NCI-H748 (cell line): ENCODE measurements around the gene PRKD1.

ENCODE experiments used
- DNase-seq: peaks from one replicate; lab custom pipeline; 2025; ENCODE audit not compliant: unreplicated experiment; lab: John Stamatoyannopoulos, UW

PRKD1 gene

DNA sequence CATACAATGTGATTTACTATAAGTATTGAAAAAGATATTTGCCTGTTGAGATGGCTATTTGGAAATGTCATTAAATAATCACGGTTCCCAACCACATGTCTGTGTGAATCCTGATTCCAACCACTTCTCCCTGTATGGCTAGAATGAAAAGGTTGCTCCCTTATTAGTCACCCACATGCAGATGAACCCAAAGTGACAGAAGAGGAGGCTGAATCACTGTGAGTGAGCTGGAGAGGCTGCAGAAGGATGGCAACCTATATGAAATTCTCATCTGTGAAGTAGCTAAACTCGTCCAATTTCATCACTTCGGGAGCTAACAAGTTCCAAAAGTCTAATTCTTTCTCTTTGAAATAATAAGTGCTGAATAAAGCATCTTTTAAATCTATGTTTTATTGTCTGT lies 300.5 kb downstream of the PRKD1 start:
- DNase-seq, result no peak

DNA sequence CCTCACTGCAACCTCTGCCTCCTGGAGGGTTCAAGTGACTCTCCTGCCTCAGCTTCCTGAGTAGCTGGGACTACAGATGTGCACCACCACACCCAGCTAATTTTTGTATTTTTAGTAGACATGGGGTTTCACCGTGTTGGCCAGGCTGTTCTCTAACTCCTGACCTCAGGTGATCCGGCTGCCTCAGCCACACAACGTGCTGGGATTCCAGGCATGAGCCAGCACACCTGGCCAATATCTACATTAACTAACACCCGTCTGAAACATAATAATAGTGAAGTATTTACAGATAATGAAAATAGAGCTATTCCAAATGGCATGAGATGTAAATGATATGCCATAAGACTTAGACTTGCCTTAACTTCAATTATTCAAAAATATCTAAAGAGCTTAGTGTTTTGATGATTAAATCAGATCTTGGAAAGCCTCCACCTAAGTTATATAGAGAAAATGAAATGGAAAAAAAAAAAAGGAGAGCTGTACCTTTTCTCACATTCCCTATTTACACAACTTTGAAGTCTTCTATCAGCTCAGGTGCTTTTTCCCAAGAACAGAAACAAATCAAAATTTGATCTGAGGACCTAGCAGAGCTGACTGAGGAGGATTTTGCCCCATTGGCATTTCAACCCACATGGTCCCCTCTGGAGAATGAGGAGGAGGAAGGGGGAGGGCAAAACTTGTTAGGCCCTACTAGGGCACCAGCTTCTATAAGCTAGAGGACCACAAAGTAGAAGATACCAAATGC lies 309.2 kb downstream of the PRKD1 start:
- DNase-seq, result no peak

DNA sequence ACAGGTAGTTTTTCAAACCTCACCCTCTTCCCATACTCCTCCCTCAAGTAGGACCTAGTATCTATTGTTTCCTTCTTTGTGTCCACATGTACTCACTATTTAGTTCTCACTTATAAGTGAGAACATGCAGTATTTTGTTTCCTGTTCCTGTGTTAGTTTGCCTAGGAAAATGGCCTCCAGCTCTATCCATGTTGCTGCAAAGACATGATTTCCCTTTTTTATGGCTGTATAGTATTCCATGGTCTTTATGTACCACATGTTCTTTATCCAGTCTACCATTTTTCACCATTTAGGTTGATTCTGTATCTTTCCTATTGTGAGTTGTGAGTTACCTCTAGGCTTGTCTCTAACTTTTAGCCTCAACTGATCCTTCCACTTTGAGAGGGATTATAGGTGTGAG lies 310.7 kb downstream of the PRKD1 start:
- no peak for DNase-seq

DNA sequence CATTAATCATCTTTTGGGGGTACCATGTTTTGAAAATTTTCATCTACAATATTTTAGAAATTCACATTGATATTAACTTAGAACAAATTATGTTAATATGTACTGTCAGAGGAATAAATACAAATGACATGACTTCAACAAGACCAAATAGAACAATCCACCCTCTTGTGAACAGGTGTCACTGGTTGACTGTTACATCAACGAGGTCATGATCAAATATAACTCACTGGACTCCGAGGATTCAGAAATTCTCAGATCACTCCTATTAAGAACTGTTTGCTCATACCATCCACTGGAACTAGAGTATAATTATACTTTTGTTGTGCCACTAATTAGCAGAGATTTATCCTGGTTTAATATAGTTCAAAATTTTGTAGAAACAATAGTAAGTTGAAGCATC lies 318.8 kb downstream of the PRKD1 start:
- no peak for DNase-seq

DNA sequence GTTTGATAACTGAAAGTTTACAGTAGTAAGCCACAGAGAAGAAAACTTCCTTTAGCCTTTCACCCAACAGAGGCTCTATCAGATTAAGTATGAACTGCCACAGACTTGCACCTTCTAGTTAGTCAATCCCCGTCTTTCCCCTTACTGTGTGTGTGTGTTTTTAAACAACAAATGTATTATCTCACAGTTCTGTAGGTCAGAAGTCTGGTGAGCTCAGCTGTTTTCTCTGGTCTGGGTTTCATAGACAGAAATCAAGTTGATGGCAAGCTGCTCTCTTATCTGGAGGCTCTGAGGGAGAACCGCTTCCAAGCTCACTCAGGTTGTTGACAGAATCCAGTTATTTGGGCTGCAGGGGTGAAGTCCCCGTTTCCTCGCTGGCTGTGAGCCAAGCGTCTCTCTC lies 320.5 kb downstream of the PRKD1 start:
- no peak for DNase-seq

DNA sequence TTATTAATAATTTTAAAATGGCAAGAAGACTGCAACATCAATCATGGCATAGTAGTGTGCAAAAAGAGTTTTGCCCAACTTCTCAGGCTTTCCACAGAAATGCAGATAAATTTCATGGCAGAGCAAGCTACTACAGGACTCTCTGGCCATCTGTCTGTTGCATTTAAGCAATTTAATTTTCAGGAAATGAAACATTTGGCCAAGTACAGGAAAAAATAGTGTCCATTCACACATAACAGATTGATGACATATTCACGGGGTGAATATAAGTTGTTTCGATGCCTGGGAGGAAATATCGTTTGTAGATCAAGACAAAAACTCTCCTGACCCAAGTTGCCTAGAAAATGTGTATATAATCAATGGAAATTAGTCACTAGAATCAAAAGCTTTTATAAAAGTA lies 324.0 kb downstream of the PRKD1 start:
- no peak for DNase-seq

DNA sequence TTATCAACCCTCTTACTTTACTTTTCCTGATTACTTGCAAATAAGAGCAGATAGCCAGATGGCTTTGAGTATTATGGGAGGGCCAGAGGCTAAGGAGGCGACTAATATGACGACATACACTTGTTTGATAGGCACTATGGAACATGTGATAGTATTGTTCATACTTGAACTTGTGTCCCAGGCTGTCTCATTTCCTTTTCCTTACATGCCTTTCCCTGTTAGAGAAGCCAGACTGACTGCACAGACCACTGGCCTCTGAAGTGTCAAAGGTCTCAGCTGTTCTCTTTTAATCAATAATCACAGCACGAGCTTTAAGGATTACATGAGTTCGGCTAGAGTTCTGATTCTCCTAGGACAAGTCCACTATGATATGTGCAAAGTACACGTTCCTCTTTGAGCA lies 326.0 kb downstream of the PRKD1 start:
- DNase-seq, result no peak

DNA sequence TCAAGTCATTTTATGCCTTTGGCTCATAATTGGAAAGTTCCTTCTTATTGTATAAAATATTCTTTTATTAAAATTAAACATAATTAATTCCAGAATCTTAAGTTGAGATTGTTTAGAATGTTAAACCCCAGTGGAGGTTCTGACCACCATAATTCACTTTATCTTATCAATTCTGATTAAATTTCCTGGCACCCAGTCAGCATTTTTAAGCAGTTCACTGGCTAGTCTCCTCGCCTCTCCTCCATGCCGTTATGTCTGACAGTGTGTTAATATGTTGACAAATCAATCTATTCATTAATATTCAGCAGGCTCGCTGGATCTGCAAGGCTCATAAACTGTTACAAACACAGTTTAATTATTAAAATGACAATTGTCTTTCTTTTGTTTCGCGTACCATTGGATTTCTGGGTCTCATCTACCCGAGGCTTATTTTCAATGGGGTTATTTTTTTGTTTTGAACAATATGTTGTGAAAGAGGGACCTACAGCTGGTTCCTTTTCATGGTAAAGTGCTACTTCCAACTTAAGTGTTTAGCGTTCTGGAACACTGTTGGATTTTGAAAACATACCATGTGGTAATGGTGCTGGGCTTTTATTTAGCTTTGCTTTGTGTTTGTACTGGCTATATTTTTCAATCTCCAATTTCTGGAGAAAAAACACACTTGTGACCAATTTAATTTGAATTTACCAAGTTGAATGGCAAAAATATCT lies 339.7 kb downstream of the PRKD1 start:
- no peak for DNase-seq

DNA sequence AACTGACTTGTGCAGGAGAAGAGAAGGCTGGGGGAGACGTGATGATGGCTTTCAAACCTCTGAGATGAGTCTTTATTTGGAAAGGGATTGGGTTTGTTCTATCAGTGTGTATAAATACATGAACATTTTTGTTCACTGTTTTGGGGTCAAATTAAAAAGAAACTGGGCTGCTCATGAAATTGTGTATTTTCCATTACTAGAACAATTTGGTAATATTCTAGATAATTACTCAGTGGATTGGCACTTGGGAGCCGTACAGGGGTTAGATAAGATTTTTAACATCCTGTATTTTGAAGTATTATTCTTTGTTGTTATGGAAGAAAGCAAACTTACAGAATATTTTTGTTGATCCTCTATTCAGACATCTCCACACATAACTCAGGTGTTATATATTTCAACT lies 340.6 kb downstream of the PRKD1 start:
- DNase-seq, result no peak

DNA sequence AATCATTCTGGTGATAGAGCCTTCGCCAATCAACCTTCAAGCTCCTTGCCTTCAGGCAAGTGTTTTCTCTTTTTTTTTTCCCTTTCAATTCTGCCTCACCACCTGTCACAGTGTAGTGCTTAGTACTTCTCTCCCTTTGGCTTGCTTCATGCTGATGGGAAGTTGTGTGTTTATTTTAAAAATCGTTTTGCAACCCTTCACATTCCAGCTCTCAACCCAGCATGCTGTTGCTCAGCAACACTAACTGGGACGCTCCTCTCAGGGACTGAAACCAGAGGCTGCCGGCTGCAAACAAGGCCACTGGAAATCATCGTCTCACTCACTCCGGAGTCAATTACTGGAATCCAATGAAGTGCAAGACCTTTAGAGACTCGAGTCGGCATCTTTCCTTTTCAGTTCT lies 342.7 kb downstream of the PRKD1 start:
- peak; percentile 96 for DNase-seq

DNA sequence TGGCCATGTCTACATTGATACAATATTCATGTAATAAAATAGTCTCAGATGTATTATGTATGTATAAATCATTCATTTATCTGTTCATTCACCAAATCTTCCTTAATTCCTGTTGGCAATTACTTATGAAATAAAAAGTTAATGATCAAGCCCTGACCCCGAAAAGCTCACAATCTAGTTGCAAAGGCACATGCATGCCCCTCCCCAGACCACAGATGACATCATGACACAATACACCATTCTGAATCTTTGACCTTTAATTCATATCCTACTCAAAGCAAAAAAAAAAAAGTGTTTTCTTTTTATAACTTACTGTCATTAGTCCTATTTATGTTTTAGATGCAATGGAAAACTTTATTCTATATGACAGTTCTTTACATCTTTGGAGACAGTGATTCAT lies 346.9 kb downstream of the PRKD1 start:
- DNase-seq, result no peak

DNA sequence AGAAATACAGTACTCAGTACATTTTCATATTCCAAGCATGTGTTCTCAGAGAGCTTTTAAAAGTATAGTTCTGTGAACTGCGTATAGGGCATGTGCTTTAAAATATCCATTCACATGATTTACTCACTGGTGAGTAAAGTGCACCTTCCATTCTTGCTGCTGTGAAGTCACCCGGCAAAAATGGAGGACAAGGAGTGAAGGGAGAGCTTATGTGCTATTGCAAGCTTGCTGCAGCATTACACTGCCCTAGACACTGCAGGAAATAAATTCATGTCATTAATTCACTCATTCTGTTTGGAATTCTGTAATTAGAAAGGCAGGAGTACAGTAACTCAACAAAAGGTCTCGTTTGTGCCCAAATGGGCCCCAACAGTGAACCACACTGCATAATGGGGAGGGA lies 347.8 kb downstream of the PRKD1 start:
- DNase-seq, result no peak

DNA sequence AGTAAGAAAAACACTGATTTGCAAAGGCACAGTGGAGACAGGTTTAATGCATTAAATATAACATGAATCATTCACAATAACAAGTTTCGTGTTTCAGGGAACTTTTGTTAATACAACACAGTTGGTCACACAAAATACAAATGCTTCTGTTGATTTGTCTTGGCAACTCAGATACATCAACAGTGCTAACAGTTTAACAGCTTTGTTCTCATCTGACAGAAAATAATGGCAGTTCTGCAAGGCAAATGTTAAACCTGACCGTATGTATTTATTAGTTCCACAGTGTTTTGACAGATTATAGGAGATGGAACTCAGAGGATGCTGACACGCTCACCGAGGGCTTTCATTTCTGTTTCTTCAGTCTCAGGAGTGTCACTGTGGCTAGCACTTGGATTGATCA lies 350.7 kb downstream of the PRKD1 start:
- DNase-seq, result peak; percentile 30

DNA sequence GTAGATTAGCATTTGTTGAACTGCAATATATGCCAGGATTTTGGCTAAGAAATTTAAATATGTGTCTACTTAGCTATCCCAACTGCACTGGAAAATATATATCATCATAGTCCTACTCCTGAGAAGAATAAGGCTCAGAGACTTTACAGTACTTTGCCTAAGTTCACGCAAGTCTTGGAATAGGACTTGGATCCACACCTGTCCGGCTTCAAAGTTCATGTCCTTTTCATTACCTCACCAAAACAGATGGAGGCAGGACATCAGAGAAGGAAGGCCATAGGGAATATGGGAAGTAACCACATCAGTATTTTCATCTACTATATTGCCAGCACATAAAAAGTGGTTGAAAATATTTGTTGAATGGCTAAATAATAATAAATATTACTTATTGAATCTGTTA lies 358.5 kb downstream of the PRKD1 start:
- no peak for DNase-seq

DNA sequence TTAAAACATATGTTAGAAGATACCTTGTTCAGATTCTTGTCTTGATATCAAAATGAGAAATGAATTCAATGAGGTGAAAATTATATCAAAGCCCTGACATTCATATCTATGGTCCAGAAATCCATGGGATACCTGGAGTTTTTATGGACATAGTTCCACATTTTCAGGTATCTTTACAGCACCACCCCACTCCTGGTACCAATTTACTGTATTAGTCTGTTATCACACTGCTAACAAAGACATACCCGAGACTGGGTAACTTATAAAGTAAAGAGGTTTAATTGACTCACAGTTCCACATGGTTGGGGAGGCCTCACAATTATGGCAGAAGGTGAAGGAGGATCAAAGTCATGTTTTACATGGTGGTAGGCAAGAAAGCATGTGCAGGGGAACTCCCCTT lies 361.5 kb downstream of the PRKD1 start:
- no peak for DNase-seq

DNA sequence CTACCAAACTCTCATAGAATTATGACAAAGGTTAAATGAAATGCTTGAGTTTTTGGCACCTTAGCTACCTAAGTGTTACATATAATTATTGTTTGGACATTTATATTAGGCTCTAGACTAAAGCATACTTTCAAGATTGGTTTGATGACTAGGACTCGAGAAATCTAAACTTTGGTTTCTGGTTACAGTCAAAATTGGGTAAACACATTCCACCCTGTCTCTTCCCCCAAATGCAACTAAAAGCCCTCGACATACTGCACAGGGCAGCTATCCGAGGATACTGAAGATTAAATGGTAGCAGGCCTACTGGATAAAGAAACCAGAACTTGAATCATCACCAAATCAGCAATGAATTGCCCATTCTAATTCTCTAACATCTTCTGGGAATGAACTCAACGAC lies 369.1 kb downstream of the PRKD1 start:
- DNase-seq, result no peak

DNA sequence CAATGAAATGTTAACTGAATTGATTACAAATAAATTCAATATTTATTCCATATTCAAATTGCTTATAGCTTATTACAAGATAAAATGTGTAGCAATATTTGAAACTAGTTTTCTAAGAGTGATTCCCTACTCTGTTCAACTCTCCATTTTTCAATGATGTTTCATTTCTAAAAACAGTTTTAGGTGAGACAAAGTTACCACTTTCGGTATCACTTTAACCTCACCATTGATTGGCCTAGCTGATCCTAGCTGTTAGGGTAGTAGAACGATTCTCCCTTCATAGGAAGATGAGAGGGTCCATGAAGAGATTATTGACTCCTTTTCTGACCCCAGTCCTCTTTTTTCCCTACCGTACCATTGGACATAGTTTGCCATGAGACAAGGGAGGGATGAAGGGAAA lies 373.3 kb downstream of the PRKD1 start:
- no peak for DNase-seq

DNA sequence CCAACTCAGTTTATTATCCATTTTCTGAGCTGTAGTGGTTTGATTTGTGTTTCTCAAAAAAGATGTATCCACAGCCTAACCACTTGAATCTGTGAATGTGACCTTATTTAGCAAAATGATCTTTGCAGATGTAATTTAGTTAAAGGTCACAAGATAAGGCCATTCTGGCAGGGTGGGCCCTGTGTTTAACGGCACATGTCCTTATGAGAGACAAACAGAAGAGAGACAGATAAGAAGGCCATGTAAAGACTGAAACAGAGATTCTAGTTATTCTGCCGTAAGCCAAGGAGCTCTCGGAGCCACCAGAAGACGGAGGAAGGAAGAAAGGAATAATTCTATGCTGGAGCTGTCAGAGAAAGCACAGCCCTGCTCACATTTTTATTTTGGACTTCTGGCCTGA lies 374.2 kb downstream of the PRKD1 start:
- no peak for DNase-seq

DNA sequence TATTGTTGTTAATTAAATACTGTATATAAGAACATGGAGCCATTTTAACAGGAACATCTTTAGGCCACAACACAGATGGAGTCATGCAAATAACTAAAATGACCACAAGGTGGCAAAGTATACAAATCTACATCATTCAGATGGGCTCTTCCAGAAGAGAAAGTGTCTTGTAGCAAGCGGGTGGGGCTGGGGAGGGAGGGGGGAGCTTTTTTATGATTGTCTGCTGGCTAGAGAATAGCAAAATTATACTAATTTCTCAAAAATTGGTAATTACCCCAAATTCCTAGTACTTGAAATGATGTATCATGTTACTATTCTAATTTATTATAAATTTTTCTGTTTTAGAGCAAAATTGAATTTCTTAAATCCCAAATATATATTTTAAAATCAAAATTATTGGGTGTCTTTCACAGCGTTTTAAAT lies 378.7 kb downstream of the PRKD1 start:
- peak; percentile 76 for DNase-seq

DNA sequence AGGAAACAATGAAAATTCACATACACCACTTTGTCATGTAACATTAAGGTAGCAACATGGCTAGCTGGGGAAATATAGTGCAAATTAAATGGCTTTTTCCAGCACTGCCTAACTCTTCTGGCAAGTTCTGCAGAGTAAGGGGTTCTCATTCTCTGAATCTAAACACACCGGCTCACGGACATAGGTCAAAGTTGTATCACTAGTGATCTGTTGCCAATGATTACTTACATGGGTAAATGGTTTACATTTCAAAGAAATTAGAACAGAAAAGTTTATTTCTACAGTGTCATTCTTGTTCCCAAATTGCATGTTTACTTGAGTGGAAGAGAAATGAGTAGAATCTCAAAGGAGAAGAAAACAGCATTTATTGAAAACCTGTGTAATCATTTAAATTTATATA lies 381.9 kb downstream of the PRKD1 start:
- no peak for DNase-seq

DNA sequence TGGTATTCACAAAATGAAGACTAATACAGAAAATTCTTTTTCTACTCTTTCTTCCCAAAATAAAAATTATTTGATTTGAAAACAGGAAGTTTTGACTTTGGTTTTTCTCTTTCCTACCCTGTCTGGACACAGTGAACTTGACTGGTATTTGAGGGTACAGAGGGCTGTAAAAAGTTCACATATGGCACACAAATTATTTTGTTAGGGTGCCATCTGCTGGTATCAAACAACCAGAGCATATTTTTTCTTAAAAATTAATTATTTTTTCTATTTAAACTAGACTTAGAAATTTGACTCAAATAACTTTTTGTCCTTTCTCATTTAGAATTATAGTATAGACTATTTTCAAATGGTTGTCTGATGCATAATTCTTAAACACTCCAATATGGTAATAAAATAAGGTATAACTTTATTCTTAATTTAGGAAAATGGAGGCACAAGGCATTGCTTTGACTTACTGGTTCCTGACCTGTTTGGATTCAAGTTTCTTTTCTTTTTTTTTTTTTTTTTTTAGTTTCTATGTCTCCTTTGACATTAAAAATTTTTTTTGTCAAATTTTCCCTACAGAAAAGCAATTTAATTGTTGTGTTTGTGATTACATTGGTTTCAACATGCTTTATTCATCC lies 390.6 kb downstream of the PRKD1 start:
- DNase-seq, result peak; percentile 58

DNA sequence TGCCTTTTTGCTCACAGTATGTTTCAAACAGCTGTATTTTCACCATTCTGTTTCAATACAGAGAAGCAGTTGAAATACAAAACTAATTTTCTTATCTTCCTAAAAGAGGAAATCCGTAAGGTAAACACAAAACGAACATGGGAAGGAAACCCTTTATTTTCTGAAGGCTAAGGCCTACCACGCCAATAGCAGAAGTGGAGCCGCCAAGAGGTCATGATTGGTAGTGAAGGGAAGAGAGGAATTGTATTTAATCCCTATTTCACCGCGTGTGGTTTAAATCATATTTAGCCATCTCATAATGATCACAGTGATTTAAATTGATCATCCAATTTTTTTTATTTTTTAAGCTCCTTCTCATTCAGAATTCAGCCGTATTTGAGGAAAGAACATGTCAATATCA lies 398.2 kb downstream of the PRKD1 start:
- DNase-seq, result peak; percentile 69
